Gastroesophageal sphincter (tissue), 3 donors: ENCODE data around the gene PHACTR1.

Experiments
- EP300 ChIP-seq: sonication (generic); formaldehyde crosslinking; IDR thresholded peaks from one replicate; pipeline ENCODE4 v1.6.1; 2017; ENCODE audit warnings: antibody characterized with exemption, mild to moderate bottlenecking
- POLR2A ChIP-seq, 2 donors: fragments of 450-650 bp; IDR thresholded peaks; one replicate each; pipeline ENCODE4 v1.6.1; 2017; ENCODE audit warnings: antibody characterized with exemption in 2 of 2, mild to moderate bottlenecking in 2 of 2, moderate library complexity in 1 of 2
- POLR2AphosphoS5 ChIP-seq: sonication (generic); formaldehyde crosslinking; IDR thresholded peaks from one replicate; pipeline ENCODE4 v1.6.1; 2017; ENCODE audit warnings: antibody characterized with exemption
- TF ChIP-seq, protein P1 (sequence below), 4 experiments: fragments of 200-600 bp in 2 of 4; fragments of 450-650 bp in 2 of 4; sonication (generic) in 1 of 4; IDR thresholded peaks; one replicate each; pipeline ENCODE4 v1.5.1; 2017 to 2019; ENCODE audit warnings: antibody characterized with exemption in 4 of 4, mild to moderate bottlenecking in 2 of 4, moderate library complexity in 2 of 4

- TF ChIP-seq, protein P1, sequence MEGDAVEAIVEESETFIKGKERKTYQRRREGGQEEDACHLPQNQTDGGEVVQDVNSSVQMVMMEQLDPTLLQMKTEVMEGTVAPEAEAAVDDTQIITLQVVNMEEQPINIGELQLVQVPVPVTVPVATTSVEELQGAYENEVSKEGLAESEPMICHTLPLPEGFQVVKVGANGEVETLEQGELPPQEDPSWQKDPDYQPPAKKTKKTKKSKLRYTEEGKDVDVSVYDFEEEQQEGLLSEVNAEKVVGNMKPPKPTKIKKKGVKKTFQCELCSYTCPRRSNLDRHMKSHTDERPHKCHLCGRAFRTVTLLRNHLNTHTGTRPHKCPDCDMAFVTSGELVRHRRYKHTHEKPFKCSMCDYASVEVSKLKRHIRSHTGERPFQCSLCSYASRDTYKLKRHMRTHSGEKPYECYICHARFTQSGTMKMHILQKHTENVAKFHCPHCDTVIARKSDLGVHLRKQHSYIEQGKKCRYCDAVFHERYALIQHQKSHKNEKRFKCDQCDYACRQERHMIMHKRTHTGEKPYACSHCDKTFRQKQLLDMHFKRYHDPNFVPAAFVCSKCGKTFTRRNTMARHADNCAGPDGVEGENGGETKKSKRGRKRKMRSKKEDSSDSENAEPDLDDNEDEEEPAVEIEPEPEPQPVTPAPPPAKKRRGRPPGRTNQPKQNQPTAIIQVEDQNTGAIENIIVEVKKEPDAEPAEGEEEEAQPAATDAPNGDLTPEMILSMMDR (IDR thresholded peaks at IDR 0.05) = no peak
- TF ChIP-seq POLR2A (IDR thresholded peaks at IDR 0.05) (no peak), POLR2AphosphoS5 (no peak), EP300 (no peak)
Measured at GRCh38 chr6:12909833-12910232, 193.3 kb downstream of the PHACTR1 start.
